ENCODE measurements around the gene TMEM203. TPM values are rescaled to one million over a fixed set of nuclear protein-coding genes. Genes with fewer than 3 reads are reported as not detected.

The TMEM203 gene
- total RNA-seq, 1 experiment from 2014 or later = 36.4 TPM

- H3K9me2 ChIP-seq (replicated peaks; ENCODE audit: low read length) = no peaks in the 10 kb centered on the region
- BruUV-seq (replicated peaks) = no TSS peak
- TF ChIP-seq EZH2phosphoT487 (IDR thresholded peaks at IDR 0.05; ENCODE audit: borderline replicate concordance, low read length) (no peak), EZH2 (IDR thresholded peaks at IDR 0.05; ENCODE audit: low read length, unreplicated experiment) (no peak), CTCF (conservative IDR thresholded peaks at IDR 0.05; ENCODE audit: low read depth, low read length) (no peak)
- ATAC-seq (no peak), DNase-seq (no peak)
- H3K27ac ChIP-seq (ENCODE audit: low read length) = no peak overlapping the region
- H3K27me3 ChIP-seq (ENCODE audit: low read length) = no peaks in the 10 kb centered on the region
- H3K79me2 ChIP-seq (ENCODE audit: low read length) = peaks cover 14% of the 10 kb centered on the region
- H3K4me3 ChIP-seq (ENCODE audit: low read length) = no peak overlapping the region
- no peak overlapping the region for H2AFZ ChIP-seq (ENCODE audit: low read length)
- H3K9me3 ChIP-seq (ENCODE audit: low read length) = no peaks in the 10 kb centered on the region
- H4K20me1 ChIP-seq (ENCODE audit: low read length) = no peaks in the 10 kb centered on the region
- intact Hi-C loops (cut with micrococcal nuclease) = no loop called here
- H3K36me3 ChIP-seq (ENCODE audit: low read depth, low read length) = no peaks in the 10 kb centered on the region
- ChIA-PET POLR2A (ENCODE audit: unreplicated experiment) (no interaction called here), CTCF (no interaction called here)
- H3K4me1 ChIP-seq (ENCODE audit: insufficient read depth, low read length) = peaks cover 12% of the 10 kb centered on the region; the same call in 1 of the 2 replicates
- no peaks in the 10 kb centered on the region for H3F3A ChIP-seq (ENCODE audit: low read length, unreplicated experiment)
- no peak overlapping the region for H3K9ac ChIP-seq (ENCODE audit: low read length)
- H3K4me2 ChIP-seq (ENCODE audit: low read length) = no peak overlapping the region
These were observed 46.2 kb upstream of the TMEM203 start for GRCh38 chr9:137251490-137252268.

- H3K27me3 ChIP-seq (ENCODE audit: low read length) = no peaks in the 10 kb centered on the region
- H3F3A ChIP-seq (ENCODE audit: low read length, unreplicated experiment) = no peaks in the 10 kb centered on the region
- ATAC-seq = no peak
- intact Hi-C loops (cut with micrococcal nuclease) = no loop called here
- H3K9me3 ChIP-seq (ENCODE audit: low read length) = no peaks in the 10 kb centered on the region
- no peak within 1 kb of the TSS for H2AFZ ChIP-seq (ENCODE audit: low read length)
- H3K4me2 ChIP-seq (ENCODE audit: low read length) = no peak within 1 kb of the TSS
- no peaks in the 10 kb centered on the region for H3K36me3 ChIP-seq (ENCODE audit: low read depth, low read length)
- TF ChIP-seq EZH2phosphoT487 (IDR thresholded peaks at IDR 0.05; ENCODE audit: borderline replicate concordance, low read length) = no peak
- TF ChIP-seq EZH2 (IDR thresholded peaks at IDR 0.05; ENCODE audit: low read length, unreplicated experiment) = no peak
- TF ChIP-seq CTCF (conservative IDR thresholded peaks at IDR 0.05; ENCODE audit: low read depth, low read length) = no peak
- H3K4me1 ChIP-seq (ENCODE audit: insufficient read depth, low read length) = peaks cover 7% of the 10 kb centered on the region; the same call in 1 of the 2 replicates
- no peaks in the 10 kb centered on the region for H3K9me2 ChIP-seq (replicated peaks; ENCODE audit: low read length)
- H4K20me1 ChIP-seq (ENCODE audit: low read length) = no peaks in the 10 kb centered on the region
- CTCF ChIA-PET = no interaction called here
- no peak within 1 kb of the TSS for H3K4me3 ChIP-seq (ENCODE audit: low read length)
- no TSS peak for BruUV-seq (replicated peaks)
- no peak for DNase-seq
- H3K9ac ChIP-seq (ENCODE audit: low read length) = no peak within 1 kb of the TSS
- POLR2A ChIA-PET (ENCODE audit: unreplicated experiment) = no interaction called here
- H3K27ac ChIP-seq (ENCODE audit: low read length) = no peak within 1 kb of the TSS
- peaks cover 8% of the 10 kb centered on the region for H3K79me2 ChIP-seq (ENCODE audit: low read length)
These were observed 45.7 kb upstream of the TMEM203 start, which contains the start of gene STPG3 for GRCh38 chr9:137251194-137251461. Gene STPG3, plus strand, starts transcription at chr9:137251286. Its CDS starts 1 bp downstream, at chr9:137251287.

All from PC-3 (cell line).